HepG2 (cell line): ENCODE measurements around the gene CATSPERE. TPM values are rescaled to one million over a fixed set of nuclear protein-coding genes. Genes with fewer than 3 reads are reported as not detected.

Source experiments
- MIER3 ChIP-seq: IDR thresholded peaks from 2 replicates; pipeline ENCODE4 v1.6.1; 2016; ENCODE audit warnings: missing compliant biosample characterization, borderline replicate concordance
- MIXL1 ChIP-seq: IDR thresholded peaks from 2 replicates; pipeline ENCODE4 v1.6.1; 2016
- RARG ChIP-seq: sonication (generic); formaldehyde crosslinking; IDR thresholded peaks from 2 replicates; pipeline ENCODE4 v1.4.0; 2020; ENCODE audit warnings: low read depth, mild to moderate bottlenecking, missing genetic modification reagents
- SP4 ChIP-seq: sonication (generic); formaldehyde crosslinking; IDR thresholded peaks from 2 replicates; pipeline ENCODE4 v1.8.1; 2023; ENCODE audit warnings: mild to moderate bottlenecking, missing genetic modification reagents
- WIZ ChIP-seq: sonication (generic); formaldehyde crosslinking; IDR thresholded peaks from 2 replicates; pipeline ENCODE4 v1.5.1; 2020; ENCODE audit warnings: mild to moderate bottlenecking, missing genetic modification reagents
- polyA plus RNA-seq, 8 experiments: library from polyadenylated mRNA; depleted of rRNA in 3 of 8; stranded (reverse) in 7 of 8; unstranded in 1 of 8; fragments of >200 nt; fragmentation: Illumina TruSeq in 4 of 8; extraction: Trizol in 4 of 8; gene quantifications; 2 replicates each; pipeline versions ENCODE4 v1.2.1 to v1.2.3, GENCODE V29; 2011 to 2016; ENCODE audit warnings: low read depth in 4 of 8, missing spikeins in 1 of 8, mixed read lengths in 1 of 8; ENCODE audit not compliant: insufficient read depth in 1 of 8
- total RNA-seq, 5 experiments: library from RNA; depleted of rRNA; stranded (reverse); fragments of >200 nt; fragmentation: Illumina TruSeq; extraction: Trizol; gene quantifications; 2 replicates each; pipeline ENCODE4 v1.2.3, GENCODE V29; 2016; ENCODE audit warnings: low read depth in 1 of 5
- TF ChIP-seq, protein P1 (sequence below), 2 experiments: fragments of 450-650 bp in 1 of 2; sonication (generic) in 1 of 2; formaldehyde crosslinking in 1 of 2; IDR thresholded peaks; 2 replicates each; pipeline versions ENCODE4 v1.6.1 to v1.8.0; 2016 to 2022; ENCODE audit warnings: antibody characterized with exemption in 1 of 2, mild to moderate bottlenecking in 1 of 2, missing genetic modification reagents in 1 of 2
- TF ChIP-seq, protein P2 (sequence below): sonication (generic); formaldehyde crosslinking; IDR thresholded peaks from 2 replicates; pipeline ENCODE4 v1.4.0; 2020; ENCODE audit warnings: missing genetic modification reagents, borderline replicate concordance

CATSPERE gene
- total and polyA plus RNA-seq, 2 of the 13 experiments (the other 11 are each of a cell fraction or from before 2014, with no cell fraction given) = 0.34 to 0.51 TPM

DNA sequence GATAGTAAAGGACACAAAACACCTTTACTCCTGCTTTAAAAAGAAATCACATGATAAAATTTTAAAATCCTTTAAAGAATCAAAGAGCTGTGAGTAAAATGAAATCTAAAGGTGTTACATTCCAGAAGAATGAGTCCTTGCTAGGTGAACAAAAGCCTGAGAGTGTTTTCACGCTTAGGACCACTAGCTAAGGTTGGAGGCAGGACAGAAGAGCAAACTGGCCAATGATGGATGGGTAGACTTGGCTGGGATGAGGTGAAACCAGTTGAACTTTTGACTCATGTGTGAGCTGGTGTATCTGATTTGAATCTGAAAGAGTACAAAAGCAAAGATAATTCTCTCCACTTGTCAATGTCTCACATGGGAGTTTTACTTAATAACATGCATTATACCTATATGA is 35.1 kb downstream of the CATSPERE start (continued):
- TF ChIP-seq, protein P1, sequence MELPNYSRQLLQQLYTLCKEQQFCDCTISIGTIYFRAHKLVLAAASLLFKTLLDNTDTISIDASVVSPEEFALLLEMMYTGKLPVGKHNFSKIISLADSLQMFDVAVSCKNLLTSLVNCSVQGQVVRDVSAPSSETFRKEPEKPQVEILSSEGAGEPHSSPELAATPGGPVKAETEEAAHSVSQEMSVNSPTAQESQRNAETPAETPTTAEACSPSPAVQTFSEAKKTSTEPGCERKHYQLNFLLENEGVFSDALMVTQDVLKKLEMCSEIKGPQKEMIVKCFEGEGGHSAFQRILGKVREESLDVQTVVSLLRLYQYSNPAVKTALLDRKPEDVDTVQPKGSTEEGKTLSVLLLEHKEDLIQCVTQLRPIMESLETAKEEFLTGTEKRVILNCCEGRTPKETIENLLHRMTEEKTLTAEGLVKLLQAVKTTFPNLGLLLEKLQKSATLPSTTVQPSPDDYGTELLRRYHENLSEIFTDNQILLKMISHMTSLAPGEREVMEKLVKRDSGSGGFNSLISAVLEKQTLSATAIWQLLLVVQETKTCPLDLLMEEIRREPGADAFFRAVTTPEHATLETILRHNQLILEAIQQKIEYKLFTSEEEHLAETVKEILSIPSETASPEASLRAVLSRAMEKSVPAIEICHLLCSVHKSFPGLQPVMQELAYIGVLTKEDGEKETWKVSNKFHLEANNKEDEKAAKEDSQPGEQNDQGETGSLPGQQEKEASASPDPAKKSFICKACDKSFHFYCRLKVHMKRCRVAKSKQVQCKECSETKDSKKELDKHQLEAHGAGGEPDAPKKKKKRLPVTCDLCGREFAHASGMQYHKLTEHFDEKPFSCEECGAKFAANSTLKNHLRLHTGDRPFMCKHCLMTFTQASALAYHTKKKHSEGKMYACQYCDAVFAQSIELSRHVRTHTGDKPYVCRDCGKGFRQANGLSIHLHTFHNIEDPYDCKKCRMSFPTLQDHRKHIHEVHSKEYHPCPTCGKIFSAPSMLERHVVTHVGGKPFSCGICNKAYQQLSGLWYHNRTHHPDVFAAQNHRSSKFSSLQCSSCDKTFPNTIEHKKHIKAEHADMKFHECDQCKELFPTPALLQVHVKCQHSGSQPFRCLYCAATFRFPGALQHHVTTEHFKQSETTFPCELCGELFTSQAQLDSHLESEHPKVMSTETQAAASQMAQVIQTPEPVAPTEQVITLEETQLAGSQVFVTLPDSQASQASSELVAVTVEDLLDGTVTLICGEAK (IDR thresholded peaks at IDR 0.05) = no peak
- TF ChIP-seq, protein P1 (CRISPR knock-in tag; IDR thresholded peaks at IDR 0.05) = no peak
- TF ChIP-seq RARG (CRISPR knock-in tag) = no peak
- TF ChIP-seq MIXL1 = no peak
- TF ChIP-seq WIZ = no peak
- TF ChIP-seq, protein P2, sequence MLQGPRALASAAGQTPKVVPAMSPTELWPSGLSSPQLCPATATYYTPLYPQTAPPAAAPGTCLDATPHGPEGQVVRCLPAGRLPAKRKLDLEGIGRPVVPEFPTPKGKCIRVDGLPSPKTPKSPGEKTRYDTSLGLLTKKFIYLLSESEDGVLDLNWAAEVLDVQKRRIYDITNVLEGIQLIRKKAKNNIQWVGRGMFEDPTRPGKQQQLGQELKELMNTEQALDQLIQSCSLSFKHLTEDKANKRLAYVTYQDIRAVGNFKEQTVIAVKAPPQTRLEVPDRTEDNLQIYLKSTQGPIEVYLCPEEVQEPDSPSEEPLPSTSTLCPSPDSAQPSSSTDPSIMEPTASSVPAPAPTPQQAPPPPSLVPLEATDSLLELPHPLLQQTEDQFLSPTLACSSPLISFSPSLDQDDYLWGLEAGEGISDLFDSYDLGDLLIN (CRISPR knock-in tag) = no peak
- TF ChIP-seq MIER3 = no peak
- TF ChIP-seq SP4 (CRISPR knock-in tag) = no peak
